Ramos (cell line): ENCODE measurements around the gene HPCAL1.

Source experiments
- in situ Hi-C: fragments of 300-500 bp; cut with MboI; formaldehyde crosslinking; loops from one replicate; pipeline ENCODE4 v1.14.3; 2022; ENCODE audit warnings: low sequenced_read_pairs; ENCODE audit not compliant: unreplicated experiment

The HPCAL1 gene

DNA sequence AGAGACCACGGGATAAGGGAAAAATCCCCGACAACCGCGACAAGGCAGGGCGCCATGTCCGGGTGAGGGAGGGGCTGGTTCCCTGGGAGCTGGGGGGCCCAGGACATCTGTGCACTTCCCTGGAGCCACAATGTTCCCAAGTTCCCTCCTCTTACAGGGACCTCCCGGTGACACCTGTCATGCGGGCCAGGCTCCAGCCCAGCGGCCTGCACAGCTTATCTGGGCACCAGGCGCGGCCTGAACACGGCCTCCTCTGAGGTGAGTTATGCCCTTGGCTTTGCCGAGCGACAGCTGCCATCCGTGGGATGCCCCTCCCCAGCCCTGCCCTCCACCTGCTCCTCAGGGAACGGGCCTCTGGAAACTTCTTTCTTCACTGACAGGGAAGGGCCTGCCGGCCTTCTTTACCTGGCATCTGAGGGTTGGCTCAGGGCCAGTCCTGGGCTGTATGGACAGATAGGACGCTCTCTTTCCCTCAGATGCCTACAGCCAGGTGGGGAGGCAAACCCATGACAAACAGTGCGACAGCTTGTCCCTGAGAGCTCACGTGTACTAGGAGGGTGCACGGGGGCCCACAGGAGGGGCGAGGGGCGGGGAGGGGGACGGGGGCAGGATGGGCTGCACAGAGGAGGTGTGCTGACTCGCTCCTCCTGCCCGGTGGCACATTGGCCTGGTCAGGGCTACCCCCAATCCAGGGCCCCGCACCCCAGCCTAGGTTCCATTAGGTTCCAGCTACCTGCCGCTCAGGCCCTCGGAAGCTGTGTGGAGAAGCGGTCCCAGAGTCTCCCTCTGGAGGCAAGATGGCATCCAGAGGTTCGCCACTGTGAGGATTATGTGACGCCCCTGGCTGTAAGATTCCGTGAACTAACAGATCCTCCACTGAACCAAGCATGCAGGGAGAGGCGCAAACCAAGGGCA, 34.9 kb upstream of the HPCAL1 start:
- in situ Hi-C loops = no loop called here

GRCh38 chr2:10269291-10269690, 33.4 kb upstream of the HPCAL1 start:
- in situ Hi-C loops = no loop called here

GRCh38 chr2:10269711-10270610, 32.7 kb upstream of the HPCAL1 start:
- in situ Hi-C loops = no loop called here

DNA sequence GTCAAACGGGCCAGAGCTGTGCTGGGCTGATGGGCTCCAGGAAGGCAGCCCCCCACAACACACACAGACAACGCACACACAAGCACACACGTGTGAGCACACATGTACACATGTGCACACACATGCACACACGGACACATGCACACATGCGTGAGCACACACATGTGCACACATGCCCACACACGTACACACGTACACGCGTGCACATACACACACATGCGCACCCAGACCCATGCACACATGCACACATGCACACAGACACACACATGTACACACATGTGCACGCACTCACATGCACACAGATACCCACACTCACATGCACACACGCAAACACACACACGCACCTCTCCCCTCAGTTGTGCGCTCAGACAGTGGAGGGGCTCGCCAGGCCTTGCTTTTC, 31.2 kb upstream of the HPCAL1 start:
- in situ Hi-C loops = no loop called here

DNA sequence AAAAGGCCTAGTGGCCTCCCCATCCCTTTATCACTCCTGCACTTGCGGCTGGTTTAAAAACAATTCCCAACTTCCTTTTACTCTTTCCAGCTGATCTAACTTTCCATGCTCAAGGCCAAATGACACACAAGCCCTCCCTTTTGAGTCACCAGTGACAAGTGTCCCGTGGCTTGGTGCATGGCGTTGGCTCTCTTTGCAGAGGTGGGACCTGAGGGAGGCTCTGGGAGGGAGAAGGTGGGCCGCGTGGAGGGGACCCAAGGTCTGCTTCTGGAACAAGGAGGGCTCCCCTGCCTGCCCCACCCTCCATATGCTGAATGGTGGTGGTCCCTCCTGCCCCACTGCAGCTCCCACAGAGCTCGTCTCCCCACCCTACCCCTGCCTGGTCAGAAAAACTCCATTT, 30.8 kb upstream of the HPCAL1 start:
- in situ Hi-C loops = no loop called here

DNA sequence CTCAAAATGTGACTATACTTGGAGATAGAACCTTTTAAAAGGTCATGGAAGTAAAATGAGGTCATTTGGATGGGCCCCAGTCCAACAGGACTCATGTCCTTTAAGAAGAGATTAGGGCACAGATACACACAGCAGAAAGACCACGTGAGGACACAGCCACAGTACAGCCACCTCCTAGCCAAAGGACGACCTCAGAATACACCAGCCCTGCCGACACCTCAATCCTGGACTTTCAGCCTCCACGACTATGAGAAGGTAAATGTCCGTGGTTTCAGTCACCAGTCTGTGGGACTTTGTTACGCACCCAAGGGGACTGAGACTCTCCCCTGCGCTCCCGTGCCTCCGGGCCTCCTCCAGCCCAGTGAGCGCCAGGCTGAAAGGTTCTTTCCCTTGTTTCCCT, 30.2 kb upstream of the HPCAL1 start:
- in situ Hi-C loops = no loop called here

DNA sequence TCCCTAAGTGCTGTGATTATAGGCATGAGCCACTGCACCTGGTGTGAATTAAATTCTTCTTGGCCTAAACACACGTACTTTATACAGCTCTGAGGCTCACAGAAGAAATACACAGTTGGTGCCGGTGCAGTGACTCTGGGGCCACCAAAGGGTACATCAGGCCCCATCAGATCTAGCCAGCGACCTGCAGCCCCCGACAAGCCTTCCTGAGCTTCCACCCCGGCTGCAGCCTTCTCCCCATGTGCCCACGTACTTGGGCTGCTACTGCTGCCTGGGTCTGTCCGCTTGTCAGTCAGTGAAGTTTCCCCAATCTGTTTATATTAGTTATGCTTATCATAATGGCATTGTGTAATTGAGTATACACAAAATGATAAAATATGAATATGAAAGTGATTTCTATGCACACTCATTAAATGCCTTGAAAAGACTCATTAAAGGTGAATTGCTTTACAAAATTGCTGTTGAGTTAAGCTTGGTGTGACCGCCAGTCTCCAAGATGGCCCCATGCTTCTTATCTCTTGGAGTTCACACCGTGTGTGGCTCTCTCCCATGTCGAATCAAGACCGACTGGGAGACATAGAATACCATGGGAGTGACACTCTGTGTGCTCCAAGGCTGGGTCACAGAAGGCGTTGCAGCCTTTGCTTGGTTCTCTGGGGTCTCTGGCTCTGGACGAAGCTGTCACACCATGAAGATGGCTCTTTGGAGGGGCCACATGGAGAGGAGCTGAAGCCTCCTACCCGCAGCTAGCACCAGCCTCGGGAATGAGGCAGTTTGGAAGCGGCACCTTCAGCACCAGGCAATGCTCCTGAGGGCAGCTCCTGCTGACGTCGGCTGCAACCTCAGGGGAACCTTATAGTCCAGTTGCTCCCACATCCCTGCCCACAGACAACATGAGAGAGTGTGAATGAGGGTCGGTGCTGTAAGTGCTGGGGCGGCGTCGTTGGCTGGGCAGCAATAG, 29.2 kb upstream of the HPCAL1 start:
- in situ Hi-C loops = no loop called here

- in situ Hi-C loops = no loop called here
Measured at GRCh38 chr2:10274376-10274775, 28.3 kb upstream of the HPCAL1 start.

DNA sequence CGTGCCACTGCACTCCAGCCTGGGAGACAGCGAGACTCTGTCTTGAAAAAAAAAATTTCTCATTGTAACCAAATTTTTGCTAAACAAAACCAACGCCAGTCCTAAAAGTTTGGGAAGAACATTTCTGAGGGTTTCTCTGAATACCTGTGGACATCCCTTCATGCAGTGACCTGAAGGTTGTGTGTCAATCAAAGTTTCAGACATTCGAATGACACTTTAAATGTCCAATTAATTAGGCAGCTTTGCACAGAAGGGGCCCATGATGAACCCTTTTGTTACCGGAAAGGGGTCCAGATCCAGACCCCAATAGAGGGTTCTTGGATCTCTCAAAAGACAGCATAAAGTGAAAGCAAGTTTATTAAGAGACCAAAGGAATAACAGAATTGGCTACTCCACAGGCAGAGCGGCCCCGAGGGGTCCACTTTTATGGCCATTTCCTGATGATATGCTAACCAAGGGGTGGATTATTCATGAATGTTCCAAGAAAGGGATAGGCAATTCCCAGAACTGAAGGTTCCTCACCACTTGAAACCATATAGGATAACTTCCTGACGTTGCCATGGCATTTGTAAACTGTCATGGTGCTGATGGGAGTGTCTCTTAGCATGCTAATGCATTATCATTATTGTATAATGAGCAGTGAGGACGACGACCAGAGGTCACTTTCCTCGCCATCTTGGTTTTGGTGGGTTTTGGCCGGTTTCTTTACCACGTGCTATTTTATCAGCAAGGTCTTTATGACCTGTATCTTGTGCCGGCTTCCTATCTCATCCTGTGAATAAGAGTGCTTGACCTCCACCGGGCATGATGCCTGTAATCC, 27.5 kb upstream of the HPCAL1 start:
- in situ Hi-C loops = no loop called here

DNA sequence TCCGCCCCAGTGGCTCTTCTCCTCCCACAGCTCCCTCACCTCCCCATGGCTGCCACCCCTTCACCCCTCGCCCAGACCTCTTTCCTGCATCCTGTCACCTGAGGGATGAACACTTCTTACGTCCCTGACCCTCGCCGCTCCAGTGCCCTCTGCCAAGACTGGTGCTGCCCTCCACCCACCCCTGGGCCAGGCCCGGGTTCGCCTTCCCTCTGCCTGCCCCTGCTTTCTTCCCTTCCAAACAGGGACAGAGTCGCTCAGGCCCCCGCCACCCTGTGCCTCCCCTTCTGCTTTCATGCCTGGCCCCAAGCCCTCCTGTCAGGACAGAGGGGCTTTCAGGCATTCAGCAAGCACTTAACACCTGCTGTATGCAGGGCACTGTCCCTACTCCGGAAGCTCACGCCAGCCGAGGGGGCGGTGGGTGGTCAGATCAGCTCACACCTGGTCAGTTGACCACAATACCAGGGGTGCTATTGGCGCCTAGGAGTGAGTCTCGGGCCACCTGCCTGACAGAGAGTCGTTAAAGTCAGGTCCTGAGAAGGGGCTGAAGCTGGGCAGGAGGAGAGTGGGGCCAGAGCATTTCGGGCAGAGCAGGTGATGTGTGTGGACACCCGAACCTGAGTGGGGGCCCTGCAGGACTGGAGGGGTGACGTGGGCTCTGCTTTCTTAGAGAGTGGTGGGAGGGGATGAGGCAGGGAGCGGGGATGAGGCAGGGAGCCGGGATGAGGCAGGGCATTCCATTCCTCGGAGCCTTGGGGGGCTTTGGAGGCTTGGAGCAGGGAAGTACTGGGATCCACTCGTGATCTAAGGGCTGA, 26.0 kb upstream of the HPCAL1 start:
- in situ Hi-C loops = no loop called here

- in situ Hi-C loops = no loop called here
Measured at GRCh38 chr2:10277293-10278028, 25.2 kb upstream of the HPCAL1 start.

DNA sequence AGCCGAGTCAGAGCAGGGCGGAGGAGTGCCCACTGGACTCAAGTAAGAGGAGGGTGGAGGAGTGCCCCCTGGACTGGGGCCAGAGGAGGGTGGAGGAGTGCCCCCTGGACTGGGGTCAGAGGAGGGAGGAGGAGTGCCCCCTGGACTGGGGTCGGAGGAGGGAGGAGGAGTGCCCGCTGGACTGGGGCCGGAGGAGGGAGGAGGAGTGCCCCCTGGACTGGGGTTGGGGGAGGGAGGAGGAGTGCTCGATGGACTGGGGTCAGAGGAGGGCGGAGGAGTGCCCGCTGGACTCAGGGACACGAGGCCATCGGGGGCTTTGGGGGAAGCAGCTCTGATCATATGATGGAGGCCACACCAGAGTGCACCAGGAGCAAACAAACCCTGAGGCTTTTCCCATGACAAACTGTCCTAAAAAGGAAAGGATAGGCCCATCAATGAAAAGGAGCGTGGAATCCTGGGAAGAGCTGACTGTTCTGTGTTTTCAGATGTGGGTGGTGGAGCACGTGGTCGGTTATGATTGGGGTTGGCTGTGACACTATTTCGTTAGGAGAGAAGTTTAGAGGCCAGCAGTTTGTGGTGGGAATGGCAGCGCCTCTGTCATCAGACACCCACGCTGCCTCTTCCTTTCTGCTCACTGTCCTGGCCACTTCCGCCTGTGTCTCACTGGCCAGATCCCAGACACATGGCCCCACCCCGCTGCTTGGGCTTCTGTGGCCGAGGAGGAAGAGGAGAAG, 24.5 kb upstream of the HPCAL1 start:
- in situ Hi-C loops = no loop called here

GRCh38 chr2:10278763-10279471, 23.8 kb upstream of the HPCAL1 start:
- in situ Hi-C loops = no loop called here

GRCh38 chr2:10279472-10279870, 23.2 kb upstream of the HPCAL1 start:
- in situ Hi-C loops = no loop called here

- in situ Hi-C loops = no loop called here
Measured at GRCh38 chr2:10279946-10280463, 22.7 kb upstream of the HPCAL1 start.

DNA sequence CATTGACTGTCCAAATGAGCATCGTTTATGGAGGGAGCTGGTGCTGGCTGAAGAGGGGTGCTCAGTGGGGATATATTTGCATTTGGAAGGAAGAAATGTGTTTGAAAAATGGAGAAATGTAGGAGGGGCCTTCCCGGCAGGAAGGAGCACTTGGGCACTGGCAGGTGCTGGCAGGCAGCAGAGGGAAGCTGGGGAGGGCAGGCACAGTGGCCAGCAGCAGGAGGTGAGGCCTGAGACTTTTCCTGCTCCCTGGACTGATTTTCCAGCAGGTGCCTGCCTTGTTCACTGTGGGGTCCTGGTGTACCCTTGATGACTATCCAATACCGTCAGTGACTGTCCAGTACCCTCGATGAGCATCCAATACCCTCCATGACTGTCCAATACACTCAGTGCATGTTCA, 20.8 kb upstream of the HPCAL1 start:
- in situ Hi-C loops = no loop called here
